Keratinocyte (primary cell): ENCODE results near the gene CCDC69. TPM values are rescaled to one million over a fixed set of nuclear protein-coding genes. Genes with fewer than 3 reads are reported as not detected.

Source experiments
- DNase-seq: peaks from one replicate; pipeline ENCODE4 v3.0.0-alpha.2; 2011; ENCODE audit warnings: low read depth, missing footprints, low spot score
- FAIRE-seq: peaks from 2 replicates; lab custom pipeline; 2011; peaks lifted over from hg19 to GRCh38; lab: Jason Lieb, UNC
- H2AFZ ChIP-seq: 2 replicates; pipeline ENCODE4 v1.6.0; 2012; ENCODE audit warnings: low read length, control low read depth, inconsistent platforms; ENCODE audit not compliant: control insufficient read depth
- H3K27ac ChIP-seq: 2 replicates; pipeline ENCODE4 v1.5.1; 2011; ENCODE audit warnings: low read length; ENCODE audit not compliant: control insufficient read depth, insufficient read depth
- H3K27me3 ChIP-seq: 3 replicates; pipeline ENCODE4 v1.6.0; 2011; ENCODE audit warnings: low read length; ENCODE audit not compliant: control insufficient read depth, insufficient read depth; ENCODE audit errors: extremely low read depth
- H3K36me3 ChIP-seq, 2 experiments: 2 replicates in 1 of 2; 3 replicates in 1 of 2; pipeline ENCODE4 v1.5.1; 2011; ENCODE audit warnings: low read length in 2 of 2, mild to moderate bottlenecking in 1 of 2; ENCODE audit not compliant: control insufficient read depth in 2 of 2, insufficient read depth in 2 of 2; ENCODE audit errors: extremely low read depth in 1 of 2
- H3K4me1 ChIP-seq: 3 replicates; pipeline ENCODE4 v1.5.1; 2011; ENCODE audit warnings: low read length; ENCODE audit not compliant: control insufficient read depth, insufficient read depth; ENCODE audit errors: extremely low read depth
- H3K4me2 ChIP-seq: 3 replicates; pipeline ENCODE4 v1.6.0; 2011; ENCODE audit warnings: low read depth, low read length; ENCODE audit not compliant: control insufficient read depth, insufficient read depth; ENCODE audit errors: extremely low read depth
- H3K4me3 ChIP-seq, 3 experiments: fragments of 200-600 bp in 1 of 3; sonication (generic) in 1 of 3; 2 replicates in 2 of 3; 3 replicates in 1 of 3; pipeline ENCODE4 v1.5.1; 2011 to 2016; ENCODE audit warnings: low read length in 3 of 3, mild to moderate bottlenecking in 3 of 3, control low read depth in 2 of 3, inconsistent platforms in 1 of 3, low read depth in 1 of 3, mixed read lengths in 1 of 3, mixed run types in 1 of 3, moderate library complexity in 1 of 3; ENCODE audit not compliant: control insufficient read depth in 2 of 3, insufficient read depth in 2 of 3; ENCODE audit errors: extremely low read depth in 1 of 3
- H3K79me2 ChIP-seq: 2 replicates; pipeline ENCODE4 v1.6.0; 2012; ENCODE audit warnings: low read length; ENCODE audit not compliant: control insufficient read depth, insufficient read depth
- H3K9ac ChIP-seq: 3 replicates; pipeline ENCODE4 v1.6.0; 2011; ENCODE audit warnings: low read length; ENCODE audit not compliant: control insufficient read depth, insufficient read depth; ENCODE audit errors: extremely low read depth
- H3K9me1 ChIP-seq: 3 replicates; pipeline ENCODE4 v1.6.0; 2011; ENCODE audit warnings: low read length; ENCODE audit not compliant: control insufficient read depth, insufficient read depth; ENCODE audit errors: extremely low read depth
- H3K9me3 ChIP-seq: 2 replicates; pipeline ENCODE4 v1.5.1; 2012; ENCODE audit warnings: low read depth, low read length; ENCODE audit not compliant: control insufficient read depth
- H4K20me1 ChIP-seq: 3 replicates; pipeline ENCODE4 v1.6.0; 2011; ENCODE audit warnings: low read length; ENCODE audit not compliant: control insufficient read depth, insufficient read depth; ENCODE audit errors: extremely low read depth
- EZH2 ChIP-seq: IDR thresholded peaks from one replicate; pipeline ENCODE4 v1.6.1; 2012; ENCODE audit warnings: inconsistent platforms, mild to moderate bottlenecking, low read length, moderate library complexity
- dilution Hi-C: fragments of 300-500 bp; cut with MboI; formaldehyde crosslinking; loops from one replicate; pipeline ENCODE4 v1.7.0; 2020; ENCODE audit warnings: low sequenced_read_pairs; ENCODE audit not compliant: extremely low pct_ligation_motif_present
- polyA plus RNA-seq, 5 experiments: library from polyadenylated mRNA; depleted of rRNA in 3 of 5; stranded (reverse) in 3 of 5; stranded (forward) in 1 of 5; unstranded in 1 of 5; fragments of >200 nt; gene quantifications; 1 replicate in 1 of 5; 2 replicates in 3 of 5; 3 replicates in 1 of 5; pipeline versions ENCODE4 v1.2.1 to v1.2.3, GENCODE V29; 2011 to 2012; ENCODE audit warnings: missing spikeins in 2 of 5, low read depth in 1 of 5, low replicate concordance in 1 of 5
- TF ChIP-seq, protein P1 (sequence below), 3 experiments: IDR thresholded peaks in 1 of 3; conservative IDR thresholded peaks in 1 of 3; optimal IDR thresholded peaks in 1 of 3; 2 replicates in 2 of 3; 3 replicates in 1 of 3; pipeline versions ENCODE3 to v1.5.1; 2011; ENCODE audit warnings: low read length in 3 of 3, mild to moderate bottlenecking in 3 of 3, moderate library complexity in 2 of 3, control low read depth in 1 of 3, inconsistent platforms in 1 of 3; ENCODE audit not compliant: insufficient read depth in 2 of 3; ENCODE audit errors: extremely low read depth in 1 of 3

Gene CCDC69
- polyA plus RNA-seq, 1 donor (not counting 4 experiments of a cell fraction or from before 2014, with no cell fraction given), result 4.1 TPM

DNA sequence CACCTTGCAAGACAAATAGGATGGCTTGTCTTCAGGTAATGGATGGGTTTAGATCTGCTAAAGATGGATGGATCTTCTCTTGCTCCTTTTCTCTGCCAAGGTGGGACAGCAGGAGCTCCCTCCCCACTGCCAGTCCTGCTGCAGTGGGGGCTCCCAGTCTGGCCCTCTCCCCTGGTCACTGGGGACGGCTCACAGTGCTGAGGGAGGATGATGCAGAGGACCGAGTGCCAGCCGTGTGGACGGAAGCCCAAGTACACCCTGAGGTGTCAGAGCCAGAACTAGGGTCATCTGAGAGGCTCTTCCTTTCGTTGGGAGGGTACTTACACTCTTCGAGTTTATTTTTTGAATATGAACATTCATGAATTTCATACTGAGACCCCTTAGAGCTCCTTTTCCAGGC lies 5.7 kb downstream of the CCDC69 start:
- Histone ChIP-seq H3K4me1 (peaks cover 6% of the 10 kb centered on the region), H3K4me2 (no peak overlapping the region), H3K9me3 (no peaks in the 10 kb centered on the region), H4K20me1 (no peaks in the 10 kb centered on the region), H3K27me3 (no peaks in the 10 kb centered on the region), H3K27ac (no peak overlapping the region), H3K79me2 (no peaks in the 10 kb centered on the region), H2AFZ (no peak overlapping the region), H3K36me3 (no peaks in the 10 kb centered on the region), H3K4me3 (no peak overlapping the region), H3K9me1 (no peaks in the 10 kb centered on the region), H3K9ac (no peak overlapping the region)
- DNase-seq (no peak), FAIRE-seq (no peak)
- TF ChIP-seq, protein P1, sequence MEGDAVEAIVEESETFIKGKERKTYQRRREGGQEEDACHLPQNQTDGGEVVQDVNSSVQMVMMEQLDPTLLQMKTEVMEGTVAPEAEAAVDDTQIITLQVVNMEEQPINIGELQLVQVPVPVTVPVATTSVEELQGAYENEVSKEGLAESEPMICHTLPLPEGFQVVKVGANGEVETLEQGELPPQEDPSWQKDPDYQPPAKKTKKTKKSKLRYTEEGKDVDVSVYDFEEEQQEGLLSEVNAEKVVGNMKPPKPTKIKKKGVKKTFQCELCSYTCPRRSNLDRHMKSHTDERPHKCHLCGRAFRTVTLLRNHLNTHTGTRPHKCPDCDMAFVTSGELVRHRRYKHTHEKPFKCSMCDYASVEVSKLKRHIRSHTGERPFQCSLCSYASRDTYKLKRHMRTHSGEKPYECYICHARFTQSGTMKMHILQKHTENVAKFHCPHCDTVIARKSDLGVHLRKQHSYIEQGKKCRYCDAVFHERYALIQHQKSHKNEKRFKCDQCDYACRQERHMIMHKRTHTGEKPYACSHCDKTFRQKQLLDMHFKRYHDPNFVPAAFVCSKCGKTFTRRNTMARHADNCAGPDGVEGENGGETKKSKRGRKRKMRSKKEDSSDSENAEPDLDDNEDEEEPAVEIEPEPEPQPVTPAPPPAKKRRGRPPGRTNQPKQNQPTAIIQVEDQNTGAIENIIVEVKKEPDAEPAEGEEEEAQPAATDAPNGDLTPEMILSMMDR (optimal IDR thresholded peaks at IDR 0.05 in 1 of 3, IDR thresholded peaks at IDR 0.05 in 1 of 3, conservative IDR thresholded peaks at IDR 0.05 in 1 of 3; ENCODE audit: extremely low read depth in 1 of 3, insufficient read depth in 2 of 3, low read length in 3 of 3), result no peak
- TF ChIP-seq EZH2, result no peak
- dilution Hi-C loops, result no loop called here

DNA sequence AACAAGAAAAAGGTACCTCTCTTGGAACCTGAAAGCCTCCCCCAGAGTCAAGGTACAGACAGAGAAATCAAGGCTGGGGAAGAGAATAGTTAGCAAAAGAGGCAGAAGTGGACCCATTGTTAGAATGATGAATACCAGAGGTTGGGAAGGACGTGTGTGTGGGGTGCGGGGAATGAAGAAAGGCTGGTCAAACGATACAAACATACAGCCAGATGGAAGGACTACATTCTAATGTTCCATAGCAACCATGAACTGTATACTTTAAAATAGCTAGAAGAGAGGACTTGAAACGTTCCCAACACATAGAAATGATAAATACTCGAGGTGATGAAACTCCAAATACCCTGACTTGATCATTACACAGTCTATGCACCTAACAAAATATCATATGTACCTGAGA lies 7.1 kb downstream of the CCDC69 start:
- Histone ChIP-seq H3K9me3 (no peaks in the 10 kb centered on the region), H3K27me3 (no peaks in the 10 kb centered on the region), H3K9me1 (no peaks in the 10 kb centered on the region), H3K4me3 (no peak overlapping the region), H3K79me2 (no peaks in the 10 kb centered on the region), H3K4me1 (peaks cover 5% of the 10 kb centered on the region), H3K9ac (no peak overlapping the region), H3K4me2 (no peak overlapping the region), H3K36me3 (no peaks in the 10 kb centered on the region), H2AFZ (no peak overlapping the region), H3K27ac (no peak overlapping the region), H4K20me1 (no peaks in the 10 kb centered on the region)
- FAIRE-seq (no peak), DNase-seq (no peak)
- dilution Hi-C loops, result no loop called here
- TF ChIP-seq EZH2, result no peak
- TF ChIP-seq, protein P1 (optimal IDR thresholded peaks at IDR 0.05 in 1 of 3, IDR thresholded peaks at IDR 0.05 in 1 of 3, conservative IDR thresholded peaks at IDR 0.05 in 1 of 3; ENCODE audit: extremely low read depth in 1 of 3, insufficient read depth in 2 of 3, low read length in 3 of 3), result no peak
